Measurements from ENCODE around the gene ABHD12.

Gene ABHD12

DNA sequence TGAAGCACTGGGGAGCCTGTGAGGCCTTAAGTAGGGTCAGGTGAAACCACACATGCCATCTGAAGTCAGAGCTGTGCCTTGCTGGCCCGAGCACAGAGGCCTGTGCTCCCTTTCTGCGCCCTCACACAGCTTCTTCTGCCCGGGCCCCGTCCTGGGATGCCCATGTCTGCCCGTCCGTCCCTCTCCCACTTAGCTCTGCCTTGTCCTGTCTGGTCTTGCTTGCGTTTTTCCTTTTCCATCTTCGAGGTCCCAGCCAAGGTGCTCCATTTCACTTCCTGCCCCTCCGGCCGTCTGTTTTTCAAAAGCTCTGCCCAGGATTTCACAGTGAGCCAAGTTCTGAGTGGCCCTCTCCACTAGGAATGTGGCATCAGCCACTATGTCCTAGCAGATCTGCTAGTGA, 97.1 kb downstream of the ABHD12 start:
- in situ Hi-C loops (cut with HindIII; ENCODE audit: low sequenced_read_pairs) = no loop called here

- in situ Hi-C loops (cut with HindIII; ENCODE audit: low sequenced_read_pairs) = no loop called here
Observed at GRCh38 chr20:25292176-25292891, 98.3 kb downstream of the ABHD12 start.

DNA sequence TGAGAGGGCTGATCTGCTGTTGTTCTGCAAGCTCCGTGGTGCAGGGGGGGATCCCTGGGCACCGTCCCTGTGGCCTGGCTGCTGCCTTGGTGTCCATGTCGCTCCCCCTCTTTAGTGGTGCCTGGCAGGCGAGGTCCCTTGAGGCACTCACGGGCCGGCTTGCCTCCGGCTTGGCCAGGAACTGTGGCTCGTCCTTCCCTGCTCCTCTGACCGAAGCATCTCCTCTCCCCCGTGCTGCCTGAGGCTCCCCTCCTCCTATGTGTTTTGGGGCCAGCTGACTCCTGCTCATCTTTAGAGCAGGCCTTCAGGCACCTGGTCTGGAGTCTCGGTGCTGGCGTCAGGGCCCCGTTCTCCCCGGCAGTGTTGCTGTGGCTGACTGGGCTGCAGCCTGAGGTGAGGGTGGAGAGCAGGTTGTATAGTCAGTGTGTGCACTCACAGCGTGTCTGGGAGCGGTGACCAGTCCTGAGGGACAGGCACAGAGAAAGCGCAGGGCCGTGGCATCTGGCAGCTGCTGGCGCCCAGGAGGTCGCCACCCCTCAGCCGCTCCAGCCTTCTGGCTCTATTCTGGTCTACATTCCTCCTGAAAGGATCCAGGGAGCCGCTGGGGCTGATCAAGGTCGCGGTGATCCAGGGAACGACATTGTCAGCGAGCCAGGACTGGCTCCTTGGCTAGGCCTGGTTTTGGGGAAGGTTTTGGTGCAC, 99.1 kb downstream of the ABHD12 start:
- in situ Hi-C loops (cut with HindIII; ENCODE audit: low sequenced_read_pairs) = no loop called here

DNA sequence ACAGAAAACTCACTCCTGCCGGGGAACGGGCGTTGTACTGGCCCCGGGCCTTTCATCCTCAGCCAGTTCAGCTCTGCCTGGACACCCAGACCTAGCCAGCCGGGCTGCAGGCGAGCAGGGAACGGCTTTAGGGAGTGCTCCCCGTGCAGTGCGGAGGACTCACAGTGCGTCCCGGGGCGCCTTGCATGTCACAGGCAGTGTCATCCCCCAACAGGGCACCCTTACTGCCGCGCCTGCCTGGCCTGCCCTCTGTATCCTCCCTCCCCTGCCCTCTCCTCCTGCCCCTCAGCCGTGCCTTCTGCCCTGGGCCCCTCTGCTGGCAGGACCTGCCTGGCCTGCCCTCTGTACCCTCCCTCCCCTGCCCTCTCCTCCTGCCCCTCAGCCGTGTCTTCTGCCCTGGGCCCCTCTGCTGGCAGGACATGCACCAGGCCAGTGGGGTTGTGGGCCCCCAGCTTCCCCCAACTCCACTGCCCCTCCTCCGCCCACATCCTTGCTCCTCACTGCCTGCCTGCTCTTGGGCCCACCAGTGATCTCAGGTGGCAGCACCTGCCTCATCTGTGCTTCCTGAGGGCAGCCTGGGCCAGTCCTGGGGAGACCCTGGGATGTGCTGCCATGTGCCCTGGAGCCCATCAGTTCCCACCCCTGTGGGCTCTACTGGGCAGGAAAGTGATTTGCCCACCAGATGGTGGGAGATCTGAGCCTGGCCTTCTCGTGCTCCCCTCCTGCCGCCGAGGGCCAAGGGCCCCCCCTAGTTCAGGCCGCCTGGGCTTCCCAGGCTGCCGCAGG, 99.8 kb downstream of the ABHD12 start:
- in situ Hi-C loops (cut with HindIII; ENCODE audit: low sequenced_read_pairs) = no loop called here

- in situ Hi-C loops (cut with HindIII; ENCODE audit: low sequenced_read_pairs) = no loop called here
Observed at GRCh38 chr20:25289886-25290597, 100.6 kb downstream of the ABHD12 start.

GRCh38 chr20:25288291-25289181, 102.1 kb downstream of the ABHD12 start:
- in situ Hi-C loops (cut with HindIII; ENCODE audit: low sequenced_read_pairs) = no loop called here

DNA sequence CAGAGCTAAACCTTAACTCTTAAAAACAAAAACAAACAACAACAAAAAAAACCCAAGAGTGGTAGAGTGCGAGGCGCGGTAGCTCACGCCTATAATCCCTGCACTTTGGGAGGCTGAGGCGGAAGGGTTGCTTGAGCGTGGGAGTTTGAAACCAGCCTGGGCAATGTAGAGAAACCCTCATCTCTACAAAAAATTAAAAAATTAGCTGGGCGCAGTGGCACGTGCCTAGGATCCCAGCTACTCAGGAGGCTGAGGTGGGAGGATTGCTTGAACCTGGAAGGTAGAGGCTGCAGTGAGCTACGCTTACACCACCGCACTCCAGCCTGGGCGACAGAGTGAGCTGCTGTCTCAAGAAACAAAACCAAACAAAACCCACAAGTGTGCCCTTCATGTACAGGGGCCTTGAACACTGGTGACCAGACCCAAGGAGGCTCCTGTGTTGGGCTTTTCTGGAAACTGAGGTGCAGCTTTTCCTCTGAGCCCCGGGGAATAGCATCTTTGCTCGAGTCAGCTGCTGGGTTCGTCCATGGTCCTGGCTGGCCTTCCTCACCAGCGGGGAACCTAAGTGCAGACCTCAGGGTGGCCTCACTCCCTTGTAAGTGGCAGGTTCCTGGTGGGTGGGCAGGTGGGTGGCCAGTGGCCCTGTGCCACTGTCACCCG, 102.9 kb downstream of the ABHD12 start:
- in situ Hi-C loops (cut with HindIII; ENCODE audit: low sequenced_read_pairs) = no loop called here

GRCh38 chr20:25286917-25287316, 103.7 kb downstream of the ABHD12 start:
- in situ Hi-C loops (cut with HindIII; ENCODE audit: low sequenced_read_pairs) = no loop called here

DNA sequence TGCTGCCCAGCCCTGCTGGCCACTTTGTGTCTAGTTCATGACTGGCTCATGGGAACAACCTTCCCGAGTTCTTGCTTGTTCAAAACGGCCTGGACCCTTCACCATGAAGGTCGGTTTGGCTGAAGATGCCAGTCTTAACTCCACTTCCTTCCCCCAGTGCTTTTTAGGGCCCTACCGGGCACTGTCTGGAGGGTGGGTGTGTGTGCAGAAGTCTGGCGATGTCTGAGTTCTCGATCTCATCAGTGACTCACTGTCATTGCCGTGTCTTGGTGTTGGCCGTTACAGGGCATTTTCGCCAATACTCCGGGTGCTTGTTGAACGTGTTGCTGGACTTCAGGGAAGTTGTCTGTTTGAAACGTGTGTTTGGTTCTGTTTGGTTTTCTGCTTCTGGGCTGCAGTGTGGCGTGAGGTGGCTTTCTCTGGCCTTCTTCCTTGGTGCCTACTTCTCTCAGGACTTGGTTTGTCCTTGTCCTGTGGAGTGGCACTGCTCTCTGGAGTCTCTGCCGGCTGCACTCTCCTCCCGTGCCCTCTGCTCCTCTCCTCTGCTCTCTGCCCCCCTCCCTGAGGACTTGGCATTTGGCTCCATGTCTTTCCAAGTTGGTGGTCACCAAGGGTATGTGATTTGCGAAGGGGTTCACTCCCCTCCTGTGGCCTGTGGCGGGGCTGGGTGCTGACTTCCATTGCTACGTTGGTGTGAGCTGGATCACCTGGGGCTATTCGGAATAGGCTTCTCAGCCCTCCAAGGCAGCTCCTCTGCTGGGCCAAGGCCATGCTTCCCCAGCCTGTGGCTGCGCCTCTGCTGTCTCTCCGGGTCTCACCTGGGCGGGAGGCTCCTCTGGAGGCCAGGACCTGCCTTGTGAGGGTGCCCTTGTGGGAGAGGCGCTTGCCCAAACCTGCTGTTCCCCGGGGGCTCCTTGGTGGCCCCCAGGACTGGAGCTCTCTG, 104.5 kb downstream of the ABHD12 start:
- in situ Hi-C loops (cut with HindIII; ENCODE audit: low sequenced_read_pairs) = no loop called here

DNA sequence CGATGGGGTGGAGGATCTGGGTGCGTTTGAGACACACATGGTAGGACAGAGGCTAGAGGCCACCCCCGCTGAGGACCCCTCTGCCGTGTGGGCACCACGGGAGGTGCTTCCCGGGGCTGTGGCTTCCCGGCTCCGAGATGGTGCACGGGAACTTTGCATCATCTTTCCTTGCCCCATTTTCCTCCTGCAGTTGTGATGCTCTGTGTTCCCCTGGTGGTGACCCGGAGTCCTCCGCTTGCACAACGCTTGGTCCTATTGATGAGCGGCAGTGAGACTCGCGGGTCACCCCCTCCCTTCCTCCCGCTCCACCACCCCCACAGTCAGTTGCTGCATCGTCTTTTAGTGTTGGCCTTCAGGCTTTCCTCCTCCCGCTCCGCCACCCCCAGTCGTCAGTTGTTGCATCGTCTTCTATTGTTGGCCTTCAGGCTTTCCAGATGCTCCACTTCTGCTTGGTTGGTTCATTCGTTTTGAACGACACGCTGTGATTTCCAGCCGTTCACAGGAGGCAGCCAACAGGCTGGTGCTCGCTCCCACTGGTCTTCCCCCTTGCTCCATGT, 105.5 kb downstream of the ABHD12 start:
- in situ Hi-C loops (cut with HindIII; ENCODE audit: low sequenced_read_pairs) = no loop called here

DNA sequence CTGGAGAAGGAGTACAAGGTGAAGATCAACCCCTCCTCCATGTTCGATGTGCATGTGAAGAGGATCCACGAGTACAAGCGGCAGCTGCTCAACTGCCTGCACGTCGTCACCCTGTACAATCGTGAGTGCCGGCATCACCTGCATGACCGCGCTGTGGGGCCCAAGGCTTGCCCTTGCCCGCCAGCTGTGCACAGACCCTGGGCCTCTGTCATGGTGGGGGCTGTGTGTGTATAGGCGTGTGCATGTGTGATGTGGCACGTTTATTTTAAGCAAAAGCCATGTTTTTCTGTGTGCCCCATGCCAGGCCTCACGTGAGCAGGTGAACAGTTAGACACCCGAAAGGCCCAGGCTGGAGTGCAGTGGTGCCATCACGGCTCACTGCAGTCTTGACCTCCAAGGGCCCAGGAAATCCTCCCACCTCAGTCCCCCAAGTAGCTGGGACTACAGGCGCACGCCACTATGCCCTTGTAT, 106.5 kb downstream of the ABHD12 start:
- in situ Hi-C loops (cut with HindIII; ENCODE audit: low sequenced_read_pairs) = no loop called here

DNA sequence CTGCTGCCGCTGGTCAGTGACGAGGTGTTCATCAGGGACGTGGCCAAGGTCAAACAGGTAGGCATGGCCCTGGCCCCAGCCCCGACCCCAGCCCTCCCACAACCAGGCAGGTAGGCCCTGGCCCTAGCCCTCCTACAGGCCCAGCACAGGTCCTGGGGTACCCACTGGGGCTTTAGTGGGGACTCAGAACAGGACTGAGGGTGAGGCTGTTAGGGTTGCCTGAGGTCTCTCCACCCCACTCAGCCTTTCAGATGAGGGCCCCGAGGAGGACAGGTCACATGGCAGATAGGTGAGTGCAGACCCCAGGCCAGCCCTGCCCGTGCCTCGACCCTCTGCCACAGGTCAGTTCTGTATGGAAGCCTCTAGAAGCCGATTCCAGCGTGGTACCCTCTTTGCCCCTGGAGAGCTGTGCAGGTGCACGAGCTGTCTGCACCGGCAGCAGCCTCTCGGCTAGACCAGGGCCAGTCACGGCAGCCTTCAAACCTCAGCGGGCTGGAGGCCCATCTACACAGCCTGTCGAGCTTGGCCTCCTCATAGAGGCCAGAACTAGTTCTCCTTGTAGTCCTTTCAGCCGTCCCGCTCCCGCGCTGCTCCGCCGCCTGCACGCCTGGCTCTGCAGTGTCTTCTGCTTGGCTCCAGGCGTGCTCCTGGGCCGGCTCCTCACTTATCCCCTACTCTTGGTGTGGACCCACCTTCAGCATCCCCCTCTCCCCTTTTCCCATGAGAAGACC, 107.2 kb downstream of the ABHD12 start:
- in situ Hi-C loops (cut with HindIII; ENCODE audit: low sequenced_read_pairs) = no loop called here

DNA sequence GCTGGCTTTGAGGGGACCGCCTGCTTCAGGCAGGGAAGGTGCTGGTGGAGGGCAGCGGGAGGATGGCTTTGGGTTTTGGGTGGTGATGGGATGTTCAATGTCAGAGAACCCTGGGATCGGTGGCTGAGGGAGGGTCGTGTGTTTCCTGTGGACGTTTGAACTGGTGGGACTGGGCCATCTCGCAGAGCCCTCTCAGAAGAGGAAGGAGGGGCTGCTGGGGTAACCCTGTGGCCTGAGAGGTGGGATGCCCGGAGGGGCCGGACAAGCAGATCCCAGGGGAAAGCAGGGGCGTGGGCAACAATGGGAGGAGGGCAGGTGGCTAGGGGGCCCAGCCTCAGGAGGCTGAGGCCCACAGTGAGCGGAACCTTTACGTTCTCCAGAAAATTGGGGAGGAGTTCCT, 107.8 kb downstream of the ABHD12 start:
- in situ Hi-C loops (cut with HindIII; ENCODE audit: low sequenced_read_pairs) = no loop called here

DNA sequence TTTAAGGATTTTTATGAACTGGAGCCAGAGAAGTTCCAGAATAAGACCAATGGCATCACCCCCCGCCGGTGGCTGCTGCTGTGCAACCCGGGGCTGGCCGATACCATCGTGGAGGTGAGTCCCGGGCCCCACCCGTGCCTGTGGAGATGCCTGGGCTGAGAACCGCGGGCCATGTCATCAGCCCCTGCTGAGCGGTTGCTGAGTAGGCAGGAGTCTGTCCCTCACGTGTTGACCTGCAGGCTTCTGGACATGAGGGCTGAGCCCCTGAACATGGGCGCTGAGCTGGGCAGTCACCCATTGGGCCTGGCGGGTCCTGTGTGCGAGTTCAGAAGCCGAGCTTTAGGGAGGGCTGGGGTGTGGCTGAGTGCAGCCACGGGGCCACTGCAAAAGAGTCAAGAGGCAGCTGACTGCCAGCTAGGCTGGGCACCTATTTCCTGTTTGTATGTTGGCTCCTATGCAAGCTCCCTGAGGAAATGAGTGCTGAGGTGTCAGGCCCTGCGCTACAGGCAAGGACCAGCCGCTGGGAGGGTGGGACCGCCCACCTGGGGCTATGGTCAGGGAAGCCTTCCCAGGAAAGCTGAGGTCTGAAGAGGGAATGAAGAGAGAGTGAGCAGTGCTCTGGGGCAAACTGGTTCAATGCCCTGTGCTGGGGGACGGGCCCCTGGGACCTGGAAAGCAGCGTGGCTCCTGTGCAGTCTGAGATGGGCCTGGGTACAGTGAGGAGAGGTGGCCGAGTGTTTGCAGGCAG, 108.4 kb downstream of the ABHD12 start:
- in situ Hi-C loops (cut with HindIII; ENCODE audit: low sequenced_read_pairs) = no loop called here

- in situ Hi-C loops (cut with HindIII; ENCODE audit: low sequenced_read_pairs) = no loop called here
Observed at GRCh38 chr20:25281541-25281991, 109.1 kb downstream of the ABHD12 start.

Measured in endothelial cell of hepatic sinusoid (primary cell).